ENCODE measurements around the gene SLC25A26. TPM values are rescaled to one million over a fixed set of nuclear protein-coding genes. Genes with fewer than 3 reads are reported as not detected.

SLC25A26 gene
- total RNA-seq, 4 donors from 2014 or later, result 4.2 to 17.3 (median 12.2) TPM

DNA sequence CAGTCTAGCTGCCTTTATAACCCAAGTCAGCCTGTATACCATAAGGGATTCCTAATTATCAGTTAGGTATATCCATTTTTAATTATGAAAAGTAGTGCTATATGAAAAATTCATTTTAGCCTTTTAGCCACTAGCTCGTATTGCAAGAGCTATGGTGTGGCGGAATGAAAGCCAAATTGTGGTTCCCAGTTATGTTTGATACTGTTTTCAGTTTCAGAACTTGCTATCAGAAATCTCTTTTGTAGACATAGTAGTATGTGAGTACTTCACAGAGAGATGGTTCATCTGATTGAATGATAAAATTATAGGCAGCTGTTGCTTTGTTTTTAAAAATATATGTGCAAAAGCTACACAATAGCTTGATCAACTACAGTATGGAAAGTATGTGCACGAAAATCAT is 134.6 kb downstream of the SLC25A26 start:
- Histone ChIP-seq H3K36me3 (no peaks in the 10 kb centered on the region), H3K4me3 (no peak overlapping the region), H3K9me3 (no peaks in the 10 kb centered on the region), H3K27me3 (no peaks in the 10 kb centered on the region), H3K4me1 (no peaks in the 10 kb centered on the region), H3K27ac (no peak overlapping the region)
- intact Hi-C loops (cut with DNase I; ENCODE audit: low total_unique reads) (no loop called here), in situ Hi-C loops (cut with MboI; ENCODE audit: low pct_ligation_motif_present in 1 of 4, low pct_unique_long_range_greater_than_20kb in 1 of 4, low sequenced_read_pairs in 3 of 4) (no loop called here)
- TF ChIP-seq CTCF (IDR thresholded peaks at IDR 0.05) (no peak), POLR2A (IDR thresholded peaks at IDR 0.05) (no peak), EP300 (IDR thresholded peaks at IDR 0.05; ENCODE audit: low read depth) (no peak), POLR2AphosphoS5 (IDR thresholded peaks at IDR 0.05) (no peak)
- DNase-seq, result no peak
- 78 to 82% methylated on average over 3 of the region's 3 CpGs for WGBS, 2 donors (ENCODE audit: low coverage in 1 of 2)

DNA sequence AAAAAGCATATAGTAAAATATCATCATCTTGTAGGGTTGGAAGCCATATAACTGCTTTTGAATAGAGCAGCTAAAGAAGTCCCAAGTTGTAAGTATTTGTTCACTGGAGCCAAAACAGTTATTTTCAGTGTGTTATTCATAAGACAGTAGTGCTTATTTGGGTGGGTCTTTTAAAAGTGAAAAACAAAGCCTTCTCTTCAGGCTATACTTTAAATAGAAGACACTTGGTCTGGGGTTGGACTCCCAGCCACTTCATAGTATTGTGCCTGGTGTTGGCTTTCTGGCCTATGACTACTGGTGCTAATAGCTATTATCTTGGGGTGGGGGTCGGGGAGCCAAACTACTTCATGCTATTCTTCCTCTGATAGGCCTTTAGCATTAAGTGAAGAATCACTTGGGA is 135.2 kb downstream of the SLC25A26 start:
- Histone ChIP-seq H3K9me3 (no peaks in the 10 kb centered on the region), H3K4me1 (no peaks in the 10 kb centered on the region), H3K4me3 (no peak overlapping the region), H3K27ac (no peak overlapping the region), H3K27me3 (no peaks in the 10 kb centered on the region), H3K36me3 (no peaks in the 10 kb centered on the region)
- no peak for TF ChIP-seq POLR2A (IDR thresholded peaks at IDR 0.05)
- no peak for TF ChIP-seq POLR2AphosphoS5 (IDR thresholded peaks at IDR 0.05)
- TF ChIP-seq EP300 (IDR thresholded peaks at IDR 0.05; ENCODE audit: low read depth), result no peak
- no peak for TF ChIP-seq CTCF (IDR thresholded peaks at IDR 0.05)
- 84 to 100% methylated on average over 1 of the region's 1 CpG for WGBS, 2 donors (ENCODE audit: low coverage in 1 of 2)
- in situ Hi-C loops (cut with MboI; ENCODE audit: low pct_ligation_motif_present in 1 of 4, low pct_unique_long_range_greater_than_20kb in 1 of 4, low sequenced_read_pairs in 3 of 4) (no loop called here), intact Hi-C loops (cut with DNase I; ENCODE audit: low total_unique reads) (no loop called here)
- no peak for DNase-seq

- intact Hi-C loops (cut with DNase I; ENCODE audit: low total_unique reads) (no loop called here), in situ Hi-C loops (cut with MboI; ENCODE audit: low pct_ligation_motif_present in 1 of 4, low pct_unique_long_range_greater_than_20kb in 1 of 4, low sequenced_read_pairs in 3 of 4) (loop anchor here in 1 of 4 donors (10.0 kb wide), 1 partner anchor 87 kb away; no protein-coding TSS in a partner anchor)
- Histone ChIP-seq H3K9me3 (no peaks in the 10 kb centered on the region), H3K27me3 (no peaks in the 10 kb centered on the region), H3K4me3 (no peak overlapping the region), H3K36me3 (no peaks in the 10 kb centered on the region), H3K4me1 (no peaks in the 10 kb centered on the region), H3K27ac (no peak overlapping the region)
- DNase-seq, result no peak
- 95 to 100% methylated on average over 3 to 5 of the region's 5 CpGs for WGBS, 2 donors (ENCODE audit: low coverage in 1 of 2)
- TF ChIP-seq POLR2A (IDR thresholded peaks at IDR 0.05) (no peak), EP300 (IDR thresholded peaks at IDR 0.05; ENCODE audit: low read depth) (no peak), POLR2AphosphoS5 (IDR thresholded peaks at IDR 0.05) (no peak), CTCF (IDR thresholded peaks at IDR 0.05) (no peak)
Measured at GRCh38 chr3:66361356-66361755, 140.6 kb downstream of the SLC25A26 start.

GRCh38 chr3:66362541-66362941 is 141.7 kb downstream of the SLC25A26 start:
- no peak for DNase-seq
- no peaks in the 10 kb centered on the region for H3K4me1 ChIP-seq
- no peaks in the 10 kb centered on the region for H3K36me3 ChIP-seq
- 74 to 76% methylated on average over 3 of the region's 3 CpGs for WGBS, 2 donors (ENCODE audit: low coverage in 1 of 2)
- H3K27me3 ChIP-seq, result no peaks in the 10 kb centered on the region
- intact Hi-C loops (cut with DNase I; ENCODE audit: low total_unique reads) (no loop called here), in situ Hi-C loops (cut with MboI; ENCODE audit: low pct_ligation_motif_present in 1 of 4, low pct_unique_long_range_greater_than_20kb in 1 of 4, low sequenced_read_pairs in 3 of 4) (loop anchor here in 1 of 4 donors (10.0 kb wide), 1 partner anchor 88 kb away; no protein-coding TSS in a partner anchor)
- no peak overlapping the region for H3K4me3 ChIP-seq
- H3K27ac ChIP-seq, result no peak overlapping the region
- no peak for TF ChIP-seq POLR2A (IDR thresholded peaks at IDR 0.05)
- no peaks in the 10 kb centered on the region for H3K9me3 ChIP-seq

DNA sequence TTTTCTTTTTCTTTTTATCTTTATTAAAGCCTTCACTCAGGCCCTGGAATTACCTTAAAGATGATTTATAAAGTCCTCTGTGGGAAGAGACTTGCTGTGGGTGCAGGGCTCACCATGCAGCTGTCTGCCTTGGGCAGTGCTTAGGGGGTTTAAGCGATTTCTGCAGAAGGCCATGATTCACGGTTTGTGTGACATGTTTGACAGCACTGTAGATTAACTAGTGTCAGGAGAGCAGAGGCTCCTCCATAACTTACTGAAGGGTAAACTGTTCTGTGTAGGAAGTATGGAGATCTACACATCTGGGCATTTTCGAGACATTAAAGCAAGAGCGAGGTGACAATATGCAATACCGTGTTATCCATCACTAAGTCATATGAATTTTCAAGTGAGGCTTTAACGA is 142.3 kb downstream of the SLC25A26 start:
- DNase-seq, result no peak
- intact Hi-C loops (cut with DNase I; ENCODE audit: low total_unique reads), result no loop called here

More for the DNA sequence above, 142.3 kb downstream of the SLC25A26 start:
- Histone ChIP-seq H3K27me3 (no peaks in the 10 kb centered on the region), H3K27ac (no peak overlapping the region), H3K9me3 (no peaks in the 10 kb centered on the region), H3K4me3 (no peak overlapping the region), H3K36me3 (no peaks in the 10 kb centered on the region), H3K4me1 (no peaks in the 10 kb centered on the region)
- WGBS, 2 donors (ENCODE audit: low coverage in 1 of 2), result 90 to 92% methylated on average over 6 of the region's 6 CpGs
- no peak for TF ChIP-seq POLR2A (IDR thresholded peaks at IDR 0.05)
- TF ChIP-seq POLR2AphosphoS5 (IDR thresholded peaks at IDR 0.05), result no peak
- TF ChIP-seq EP300 (IDR thresholded peaks at IDR 0.05; ENCODE audit: low read depth), result no peak
- no peak for TF ChIP-seq CTCF (IDR thresholded peaks at IDR 0.05)
- in situ Hi-C loops (cut with MboI; ENCODE audit: low pct_ligation_motif_present in 1 of 4, low pct_unique_long_range_greater_than_20kb in 1 of 4, low sequenced_read_pairs in 3 of 4), result loop anchor here in 1 of 4 donors (10.0 kb wide), 1 partner anchor 88 kb away; no protein-coding TSS in a partner anchor

Data from transverse colon (tissue), 4 donors.